Endothelial cell of umbilical vein (primary cell): ENCODE results near the gene TEX19.

Experiments used
- CTCF ChIP-seq, 2 donors: IDR thresholded peaks; 1 replicate in 1 of 2; 2 replicates in 1 of 2; pipeline ENCODE4 v1.5.1; 2011; ENCODE audit warnings: low read length in 2 of 2, mild to moderate bottlenecking in 2 of 2, moderate library complexity in 2 of 2, control low read depth in 1 of 2, inconsistent platforms in 1 of 2, low read depth in 1 of 2; ENCODE audit not compliant: insufficient read depth in 1 of 2; ENCODE audit errors: extremely low read depth in 1 of 2
- POLR2A ChIP-seq: IDR thresholded peaks from 2 replicates; pipeline ENCODE4 v1.6.1; 2012; ENCODE audit warnings: low read depth, mild to moderate bottlenecking, control low read depth, low read length
- POLR2AphosphoS5 ChIP-seq: IDR thresholded peaks from 2 replicates; pipeline ENCODE4 v1.6.1; 2012; ENCODE audit warnings: low read depth, mild to moderate bottlenecking, control low read depth, low read length, moderate library complexity; ENCODE audit not compliant: insufficient read depth

- TF ChIP-seq CTCF (IDR thresholded peaks at IDR 0.05; ENCODE audit: extremely low read depth in 1 of 2, insufficient read depth in 1 of 2, low read depth in 1 of 2, low read length in 2 of 2): no peak
- TF ChIP-seq POLR2A: no peak
- no peak for TF ChIP-seq POLR2AphosphoS5
Observed at GRCh38 chr17:82355770-82356427, 3.1 kb upstream of the TEX19 start.
